ENCODE data around the gene IMMP2L. TPM values are rescaled to one million over a fixed set of nuclear protein-coding genes. Genes with fewer than 3 reads are reported as not detected.

The IMMP2L gene
- total RNA-seq, 2 experiments from 2014 or later: 14.7 to 15.1 TPM

DNA sequence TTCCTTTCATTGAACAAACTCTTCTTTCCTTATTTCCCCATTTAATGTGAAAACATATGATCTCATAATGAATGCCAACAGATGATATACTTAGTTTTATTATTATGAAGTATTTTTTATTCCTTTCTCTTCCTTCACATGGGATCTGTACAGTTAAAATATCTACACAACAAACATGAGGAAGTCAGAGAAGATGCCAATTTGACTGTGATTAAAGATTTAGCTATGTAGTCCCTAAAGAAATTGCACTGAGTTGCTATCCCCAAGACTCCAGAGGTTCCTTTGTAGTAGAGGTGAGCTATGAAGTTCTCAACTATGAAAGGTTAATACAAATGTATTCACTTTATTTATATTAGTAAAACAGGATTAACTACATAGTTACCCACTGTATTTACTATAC lies 532.0 kb downstream of the IMMP2L start:
- POLR2A ChIA-PET: interaction anchor here (1.9 kb wide), 1 partner anchor 53 kb away, joined by 8 read pairs; no protein-coding TSS in a partner anchor
- CTCF ChIA-PET: no interaction called here

DNA sequence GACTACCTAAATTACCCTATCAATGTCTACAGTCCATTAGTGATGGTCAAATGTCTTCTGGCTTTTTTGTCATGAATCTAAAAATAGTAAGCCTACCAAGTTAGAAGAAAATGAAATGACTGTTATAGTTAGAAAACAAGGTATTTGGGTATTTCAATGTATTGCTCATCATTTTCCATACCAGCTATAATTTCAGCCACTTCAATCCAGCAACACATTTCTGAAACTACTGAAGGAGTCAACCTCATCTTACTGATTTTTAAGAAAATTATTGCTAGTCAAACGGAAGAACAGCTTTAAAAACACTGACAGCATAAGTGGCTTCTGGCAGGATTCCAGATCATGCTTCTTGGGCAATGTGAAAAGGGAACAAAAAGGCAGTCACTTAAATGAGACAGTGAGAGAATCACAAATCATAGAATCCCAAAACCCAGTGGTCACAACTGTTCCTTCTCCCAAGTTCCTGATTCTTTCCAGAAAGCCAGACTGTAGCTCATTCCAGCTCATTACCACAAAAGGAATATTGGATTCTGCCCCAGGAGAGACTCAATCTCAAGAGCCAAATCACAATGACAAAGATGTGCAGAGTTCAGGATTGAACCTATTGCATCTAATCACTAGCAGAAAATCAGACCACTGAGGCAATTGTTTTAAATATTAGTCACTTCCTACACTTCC lies 532.6 kb downstream of the IMMP2L start:
- CTCF ChIA-PET: no interaction called here
- POLR2A ChIA-PET: interaction anchor here (0.9 to 1.9 kb wide), 2 partner anchors 53 to 63 kb away, joined by 4 to 8 read pairs; no protein-coding TSS in a partner anchor

DNA sequence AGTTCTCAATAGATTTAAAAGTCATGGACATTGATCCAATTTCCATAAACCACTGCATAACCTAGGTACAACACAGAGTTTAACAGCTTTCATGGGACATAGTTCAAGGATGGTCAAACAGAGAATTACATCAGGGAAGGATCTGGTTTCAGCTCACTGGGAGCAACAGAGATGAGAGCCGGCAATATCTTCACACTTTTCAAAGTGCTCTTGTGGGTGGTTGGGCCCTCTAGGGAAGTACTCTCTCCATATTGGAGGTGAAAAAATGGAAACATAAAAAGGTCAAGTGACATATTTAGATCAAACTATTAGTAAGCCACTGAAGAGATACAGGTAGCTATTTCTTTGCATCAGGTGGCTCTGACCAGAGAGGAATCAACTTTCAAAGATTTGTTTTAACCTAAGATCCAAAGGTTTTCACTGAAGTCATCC lies 533.1 kb downstream of the IMMP2L start:
- ChIA-PET POLR2A (interaction anchor here (0.9 to 1.9 kb wide), 2 partner anchors 54 to 63 kb away, joined by 4 to 8 read pairs; no protein-coding TSS in a partner anchor), CTCF (no interaction called here)

DNA sequence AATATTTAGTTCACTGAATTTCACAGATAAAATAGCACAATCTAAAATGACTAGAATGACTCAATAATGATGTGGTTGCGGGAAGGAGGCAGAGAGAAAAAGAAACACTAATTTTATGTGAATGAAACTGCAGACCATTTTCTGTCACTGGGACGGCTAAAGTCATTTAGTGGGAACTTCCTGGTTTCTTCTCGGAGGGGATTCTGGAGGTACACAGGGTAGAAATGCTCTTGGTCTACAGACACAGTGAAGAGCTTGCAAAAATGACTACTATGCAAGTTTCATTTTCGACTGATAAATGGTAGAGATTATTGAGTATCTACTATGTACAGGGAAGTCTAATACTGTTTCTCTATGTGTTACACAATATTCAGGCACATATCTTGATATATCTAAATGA lies 534.9 kb downstream of the IMMP2L start:
- ChIA-PET POLR2A (interaction anchor here (0.9 to 1.5 kb wide), 2 partner anchors 14 to 16 kb away, joined by 3 to 4 read pairs; no protein-coding TSS in a partner anchor), CTCF (no interaction called here)

DNA sequence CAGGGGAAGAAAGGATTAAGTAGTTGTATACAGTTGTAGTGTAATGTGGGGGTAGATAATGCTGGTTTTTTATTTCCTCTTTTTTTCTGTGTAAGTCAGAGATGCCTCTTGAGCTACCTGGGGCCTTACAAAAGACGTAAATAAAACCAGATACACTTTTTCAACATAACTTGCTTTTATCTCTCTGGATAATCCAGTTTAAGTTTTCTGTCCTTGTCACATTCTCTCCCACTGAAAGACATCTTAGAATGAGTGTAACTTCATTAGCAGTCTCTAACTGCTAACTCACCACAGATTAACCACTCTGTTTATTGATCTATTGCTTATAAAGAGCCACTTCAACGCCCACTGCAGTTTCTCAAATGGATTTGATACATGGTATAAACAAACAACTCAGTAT lies 535.5 kb downstream of the IMMP2L start:
- POLR2A ChIA-PET: interaction anchor here (1.5 kb wide), 1 partner anchor 14 kb away, joined by 4 read pairs; no protein-coding TSS in a partner anchor

DNA sequence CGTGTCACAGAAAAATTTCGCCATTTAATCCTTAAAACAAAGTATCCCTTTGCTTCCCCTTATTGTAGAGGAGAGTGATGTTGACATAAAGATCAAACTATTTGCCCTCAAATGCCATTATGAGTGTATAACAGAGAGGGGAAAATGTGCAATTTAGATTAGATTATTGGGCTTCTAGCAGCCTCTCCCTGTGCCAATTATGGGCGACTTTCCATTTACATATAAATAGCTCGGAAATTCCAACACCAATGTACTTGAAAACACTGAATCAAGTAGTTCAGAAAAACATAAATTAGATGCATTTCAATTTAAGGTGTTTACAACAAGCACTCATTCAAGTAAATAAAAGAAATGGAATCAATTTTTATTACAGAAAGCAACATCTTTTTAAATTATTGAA lies 535.9 kb downstream of the IMMP2L start:
- ChIA-PET POLR2A (interaction anchor here (1.5 kb wide), 1 partner anchor 13 kb away, joined by 4 read pairs; no protein-coding TSS in a partner anchor), CTCF (interaction anchor here (0.8 kb wide), 1 partner anchor 56 kb away, joined by 3 read pairs; no protein-coding TSS in a partner anchor)

More for the DNA sequence above, 535.5 kb downstream of the IMMP2L start:
- CTCF ChIA-PET: interaction anchor here (0.8 kb wide), 1 partner anchor 55 kb away, joined by 3 read pairs; no protein-coding TSS in a partner anchor

DNA sequence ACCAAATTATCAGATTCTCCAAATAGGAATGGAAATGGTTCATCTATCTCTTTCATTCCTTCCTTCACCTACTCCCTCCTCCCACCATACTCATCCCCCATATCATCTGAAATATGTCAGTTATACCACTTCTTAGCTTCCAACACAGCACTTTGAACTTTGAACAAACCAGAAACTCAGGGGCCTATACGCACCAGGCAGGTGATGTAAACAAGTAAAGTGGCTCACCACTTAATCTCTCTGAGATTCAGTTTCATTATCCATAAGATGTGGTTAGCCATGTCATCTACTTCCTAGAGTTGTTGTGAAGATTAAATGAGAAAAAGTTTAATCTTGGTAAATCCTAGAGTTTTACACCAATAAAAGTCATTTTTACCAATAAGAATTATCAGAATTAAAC lies 537.3 kb downstream of the IMMP2L start:
- CTCF ChIA-PET: interaction anchor here (1.1 kb wide), 1 partner anchor 65 kb away, joined by 3 read pairs; no protein-coding TSS in a partner anchor

DNA sequence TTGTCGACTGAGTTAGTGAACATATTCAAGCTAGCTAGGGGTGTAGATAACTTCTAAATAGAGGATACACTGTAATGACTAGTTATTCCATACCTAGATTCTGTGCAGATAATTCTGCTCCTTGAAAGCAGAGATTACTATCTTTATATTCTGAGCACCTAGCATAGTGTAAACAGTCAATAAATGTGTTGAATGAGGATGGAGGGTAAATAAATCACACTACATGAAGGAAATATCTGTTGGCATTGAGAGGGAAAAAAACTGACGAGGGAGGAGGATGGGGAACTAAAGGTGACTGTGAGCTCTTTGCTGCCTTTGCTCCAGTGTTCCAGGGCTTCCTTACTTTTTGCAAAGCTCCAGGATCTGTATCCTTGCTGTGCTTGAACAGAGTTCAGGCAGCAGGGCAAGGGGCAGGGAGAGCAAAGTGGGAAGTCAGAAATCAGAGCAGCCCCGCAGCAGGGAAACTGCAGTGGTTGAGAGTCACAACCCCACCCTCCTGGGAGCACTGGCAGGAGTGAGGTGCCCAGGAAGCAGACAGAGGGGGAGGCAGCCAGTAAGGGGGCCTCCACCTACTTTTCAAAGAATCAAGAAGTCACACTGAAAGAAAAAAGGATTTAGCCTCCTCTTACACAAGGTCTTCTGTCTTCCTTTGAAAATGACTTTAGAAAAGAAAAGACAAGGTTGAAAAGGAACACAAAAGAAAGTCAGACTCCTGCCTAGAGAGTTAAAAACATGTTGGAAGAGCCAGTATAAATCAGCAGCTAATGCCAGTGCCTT lies 543.1 kb downstream of the IMMP2L start:
- ChIA-PET CTCF (interaction anchor here (0.9 kb wide), 1 partner anchor 80 kb away, joined by 3 read pairs; no protein-coding TSS in a partner anchor), POLR2A (no interaction called here)

More for the DNA sequence above, 537.3 kb downstream of the IMMP2L start:
- POLR2A ChIA-PET: no interaction called here

DNA sequence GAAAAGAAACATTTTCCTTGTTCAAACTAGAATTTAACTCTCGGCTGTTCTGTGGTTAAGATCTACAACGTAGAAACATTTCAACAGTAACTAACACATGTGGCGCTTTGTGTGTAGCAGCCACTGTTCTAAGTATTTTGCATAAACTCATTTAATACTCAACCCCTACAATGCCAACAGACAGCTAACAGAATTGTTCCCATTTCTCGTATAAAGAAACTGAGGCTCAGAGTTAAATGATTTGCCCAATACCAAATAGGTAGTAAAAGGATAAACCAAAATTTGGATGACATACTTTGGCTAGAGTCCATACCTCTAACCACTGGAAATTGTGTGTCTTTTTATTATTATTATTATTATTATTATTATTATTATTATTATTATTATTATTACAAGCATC lies 543.8 kb downstream of the IMMP2L start:
- CTCF ChIA-PET: no interaction called here
- POLR2A ChIA-PET: no interaction called here

DNA sequence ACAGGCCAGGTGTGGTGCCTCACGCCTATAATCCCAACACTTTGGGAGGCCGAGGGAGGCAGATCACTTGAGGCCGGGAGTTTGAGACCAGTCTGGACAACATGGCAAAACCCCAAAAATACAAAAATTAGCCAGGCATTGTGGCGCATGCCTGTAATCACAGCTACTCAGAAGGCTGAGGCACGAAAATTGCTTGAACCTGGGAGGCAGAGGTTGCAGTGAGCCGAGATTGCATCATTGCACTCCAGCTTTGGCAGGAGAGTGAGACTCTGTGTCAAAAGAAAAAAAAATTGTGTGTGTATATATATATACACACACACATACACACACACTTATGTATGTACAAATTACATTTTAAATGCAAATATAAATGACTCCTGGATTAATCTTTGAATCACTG lies 548.2 kb downstream of the IMMP2L start:
- CTCF ChIA-PET: no interaction called here
- POLR2A ChIA-PET: interaction anchor here (1.7 kb wide), 1 partner anchor 13 kb away, joined by 4 read pairs; no protein-coding TSS in a partner anchor

DNA sequence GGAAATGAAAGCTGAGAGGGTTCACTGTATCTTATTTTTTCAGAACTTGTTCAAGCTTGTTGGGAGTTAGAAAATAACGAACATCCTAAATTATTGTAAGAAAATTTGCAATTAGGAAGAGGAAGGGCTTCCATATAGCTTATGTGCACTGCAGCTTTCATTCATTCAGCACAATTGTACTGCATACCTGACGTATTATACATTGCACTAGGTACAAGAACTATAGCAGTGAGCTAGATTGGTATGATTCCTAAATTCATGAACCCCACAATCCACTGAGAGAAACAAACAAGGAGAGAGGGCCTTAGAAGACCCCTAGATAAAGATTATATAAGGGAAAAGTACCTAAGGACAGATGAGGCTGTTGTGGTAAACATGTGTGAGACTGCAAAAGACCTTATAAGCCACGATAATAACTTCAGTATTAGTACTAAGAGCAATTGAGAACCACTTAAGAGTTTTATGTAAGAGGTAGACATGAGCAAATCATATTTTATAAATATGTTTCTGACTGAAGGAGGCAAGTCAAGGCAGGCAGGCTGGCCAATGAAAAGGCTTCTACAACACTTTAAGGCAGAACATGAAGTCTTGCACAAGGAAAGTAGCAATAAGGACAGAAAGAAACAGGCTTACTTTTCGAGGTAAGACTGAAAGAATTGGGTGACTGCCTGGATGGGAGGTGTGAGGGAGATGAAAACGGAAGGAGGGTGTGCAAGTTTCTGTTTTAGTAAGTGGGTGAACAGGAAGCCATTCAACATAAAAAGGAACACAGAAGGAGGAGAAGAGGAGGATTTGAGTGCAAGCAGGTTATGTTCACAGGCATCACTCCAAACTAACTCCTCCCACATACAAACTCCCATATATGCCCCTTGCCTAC lies 549.3 kb downstream of the IMMP2L start:
- ChIA-PET POLR2A (interaction anchor here (1.7 kb wide), 1 partner anchor 14 kb away, joined by 4 read pairs; no protein-coding TSS in a partner anchor), CTCF (no interaction called here)

DNA sequence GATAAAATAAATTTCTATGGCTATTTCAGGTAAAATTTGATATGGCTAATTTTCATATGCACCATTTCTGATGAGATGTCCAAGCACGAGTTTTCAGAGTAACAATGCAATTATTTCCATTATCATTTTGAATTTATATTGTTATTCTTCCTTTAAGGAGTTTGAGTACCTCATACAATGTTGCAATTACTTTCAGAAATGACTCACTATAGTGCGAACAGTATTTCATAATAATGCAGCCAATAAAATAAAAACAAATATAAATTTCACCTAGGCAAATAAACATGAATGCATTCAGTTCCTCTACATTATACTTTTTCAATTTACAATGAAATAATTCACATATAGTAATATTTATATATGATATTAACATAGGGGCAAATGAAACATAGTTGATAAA lies 550.1 kb downstream of the IMMP2L start:
- POLR2A ChIA-PET: interaction anchor here (1.3 to 1.7 kb wide), 2 partner anchors 15 to 16 kb away, joined by 3 to 4 read pairs; no protein-coding TSS in a partner anchor
- CTCF ChIA-PET: no interaction called here

DNA sequence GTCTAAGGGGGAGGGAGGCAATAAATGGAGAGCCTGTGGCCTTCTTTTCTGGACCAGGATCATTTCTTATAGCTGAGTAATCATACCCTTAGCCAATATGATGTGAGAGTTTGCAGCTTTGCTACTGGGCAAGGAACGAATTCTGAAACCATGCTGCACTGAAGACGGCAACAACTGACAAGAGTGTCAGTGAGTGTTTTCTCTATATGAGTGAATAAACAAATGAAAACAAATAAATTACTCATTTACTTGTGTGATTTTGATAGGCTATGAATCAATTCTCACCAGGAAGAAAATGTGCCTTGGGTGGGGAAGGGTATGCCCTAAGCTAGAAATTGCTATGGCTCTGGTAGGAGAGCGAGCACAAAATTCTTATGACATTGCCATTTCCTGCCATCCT lies 550.8 kb downstream of the IMMP2L start:
- POLR2A ChIA-PET: interaction anchor here (0.7 to 1.3 kb wide), 2 partner anchors 16 to 72 kb away, joined by 3 read pairs; no protein-coding TSS in a partner anchor
- CTCF ChIA-PET: interaction anchor here (1.5 kb wide), 1 partner anchor 72 kb away, joined by 5 read pairs; no protein-coding TSS in a partner anchor

DNA sequence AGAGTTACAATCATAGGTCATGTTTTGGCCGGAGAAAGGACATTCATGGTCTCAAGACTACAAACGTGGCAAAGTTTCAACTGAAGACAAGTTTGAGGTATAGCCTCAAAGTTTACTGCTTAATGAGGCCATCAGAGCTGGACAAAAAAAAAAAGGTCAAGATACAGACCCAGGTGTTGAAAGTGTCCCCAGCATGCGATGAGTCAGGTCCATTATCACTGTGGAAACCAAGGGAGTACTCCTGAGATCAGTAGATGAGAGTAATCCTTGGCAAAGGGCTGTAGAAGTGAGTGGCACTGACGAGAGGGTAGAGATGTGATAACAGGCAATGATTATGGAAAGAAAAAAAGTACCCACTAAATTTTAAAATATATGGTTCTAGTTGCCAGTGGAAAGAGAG lies 551.5 kb downstream of the IMMP2L start:
- ChIA-PET POLR2A (interaction anchor here (0.7 to 1.3 kb wide), 2 partner anchors 17 to 73 kb away, joined by 3 read pairs; no protein-coding TSS in a partner anchor), CTCF (interaction anchor here (1.5 kb wide), 1 partner anchor 72 kb away, joined by 5 read pairs; no protein-coding TSS in a partner anchor)

DNA sequence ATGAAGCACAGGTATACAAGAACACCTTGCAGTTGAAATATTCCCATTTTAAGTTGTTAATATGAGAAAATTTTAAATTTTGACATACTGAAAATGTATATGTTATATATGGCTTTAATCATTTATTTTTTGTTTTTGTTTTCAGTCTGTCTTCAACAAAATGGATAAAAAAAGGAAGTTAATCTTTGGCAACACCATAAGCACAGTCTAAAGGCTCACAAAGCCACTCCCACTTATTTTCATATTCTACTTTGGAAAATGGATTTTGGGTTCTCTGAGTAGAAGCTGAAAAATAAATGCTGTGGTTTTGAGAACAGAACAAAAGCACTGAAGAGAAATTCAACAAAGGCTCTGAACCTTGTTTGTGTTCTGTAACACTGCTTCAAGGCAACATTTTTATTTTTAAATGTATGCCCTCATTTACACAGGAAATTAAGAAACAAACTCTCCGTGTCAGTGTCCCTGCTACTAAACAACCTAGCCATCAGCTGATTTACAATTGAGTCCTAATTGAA lies 552.7 kb downstream of the IMMP2L start:
- POLR2A ChIA-PET: no interaction called here
- CTCF ChIA-PET: no interaction called here

DNA sequence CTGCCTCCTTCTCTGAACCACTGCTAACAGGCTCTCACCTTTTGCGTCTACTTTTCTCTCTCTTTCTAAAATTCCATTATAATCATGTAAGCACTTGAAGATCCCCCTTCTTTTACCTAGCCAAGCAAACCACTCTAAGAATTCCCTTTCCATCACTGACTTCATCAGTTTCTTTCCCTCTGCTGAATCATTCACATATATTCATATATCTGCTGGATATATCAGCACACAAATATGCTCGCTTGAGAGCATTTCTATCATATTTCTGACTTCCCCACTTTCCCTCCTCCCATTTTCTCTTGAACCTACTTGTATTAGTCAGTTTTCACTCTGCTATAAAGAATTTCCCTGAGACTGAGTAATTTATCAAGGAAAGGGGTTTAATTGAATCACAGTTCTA lies 555.6 kb downstream of the IMMP2L start:
- CTCF ChIA-PET: no interaction called here
- POLR2A ChIA-PET: no interaction called here

DNA sequence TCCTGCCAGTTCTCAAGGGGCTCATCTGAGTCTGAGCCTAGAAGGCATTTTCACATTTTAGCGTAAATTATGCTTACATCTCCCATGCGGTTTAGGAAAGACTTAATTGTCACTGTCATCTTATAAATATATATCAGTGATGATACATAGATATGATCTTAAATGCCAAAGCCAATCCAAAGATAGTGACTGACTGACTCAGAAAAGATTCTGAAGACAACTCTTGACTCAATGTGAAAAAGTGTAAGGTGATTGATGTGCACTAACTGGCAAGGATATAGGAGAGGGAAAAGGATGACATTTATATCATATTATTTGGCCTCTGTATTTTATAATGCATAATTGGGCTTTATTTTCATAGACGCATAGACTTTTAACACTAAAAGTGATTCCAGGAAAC lies 556.3 kb downstream of the IMMP2L start:
- POLR2A ChIA-PET: no interaction called here
- CTCF ChIA-PET: no interaction called here

DNA sequence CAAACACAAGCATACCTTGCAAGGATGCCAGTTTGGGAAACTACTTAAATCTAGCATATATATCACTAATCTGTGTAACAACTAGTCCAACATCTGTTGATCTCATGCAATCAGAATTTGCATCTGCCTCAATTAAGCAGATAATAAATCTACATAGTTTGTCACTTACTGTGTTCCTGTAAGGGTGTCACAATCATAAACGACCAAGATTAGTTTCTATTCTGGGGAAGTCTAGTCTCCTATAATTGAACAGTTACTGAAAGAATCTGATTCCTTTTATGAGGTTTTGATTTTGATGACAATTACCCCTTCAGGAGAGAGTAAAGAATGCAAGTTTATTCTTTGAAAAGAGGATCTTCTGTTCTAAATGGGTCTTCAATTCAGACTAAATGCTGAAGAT lies 556.8 kb downstream of the IMMP2L start:
- ChIA-PET POLR2A (no interaction called here), CTCF (no interaction called here)

DNA sequence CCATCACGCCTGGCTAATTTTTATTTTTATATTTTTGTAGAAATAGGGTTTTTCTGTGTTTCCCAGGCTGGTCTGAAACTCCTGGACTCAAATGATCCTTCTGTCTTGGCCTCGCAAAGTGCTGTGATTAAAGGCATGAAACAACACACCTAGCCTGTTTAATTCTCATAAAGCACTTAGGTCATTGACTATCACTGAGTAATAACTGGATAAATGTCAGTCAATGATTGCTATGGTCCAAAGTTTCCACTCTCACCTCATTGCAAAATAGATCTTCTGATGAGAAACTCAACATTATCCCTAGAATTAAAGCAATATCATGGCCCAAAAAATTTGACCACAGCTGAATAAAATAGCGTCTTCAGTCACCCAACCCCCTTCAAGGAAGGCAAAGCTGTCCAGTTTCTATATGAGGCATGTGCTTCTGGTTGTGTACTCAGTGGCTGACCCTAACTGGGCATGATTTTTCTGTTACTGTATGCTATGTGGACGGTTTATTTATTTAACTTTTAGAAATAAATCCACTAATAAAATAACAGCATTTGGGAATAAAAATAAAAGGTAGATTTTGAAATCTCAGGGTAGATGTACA lies 557.9 kb downstream of the IMMP2L start:
- POLR2A ChIA-PET: no interaction called here
- CTCF ChIA-PET: no interaction called here

All from activated CD8-positive, alpha-beta memory T cell treated with anti-CD3 and anti-CD28 coated beads for 36 hours (primary cell).